ENCODE measurements around the gene MTCL1. TPM values are rescaled to one million over a fixed set of nuclear protein-coding genes. Genes with fewer than 3 reads are reported as not detected.

MTCL1 gene
- total and polyA plus RNA-seq, 10 of the 15 experiments (the other 5 are each of a cell fraction or from before 2014, with no cell fraction given): 0.03 to 0.36 (median 0.13) TPM; not detected in 4

DNA sequence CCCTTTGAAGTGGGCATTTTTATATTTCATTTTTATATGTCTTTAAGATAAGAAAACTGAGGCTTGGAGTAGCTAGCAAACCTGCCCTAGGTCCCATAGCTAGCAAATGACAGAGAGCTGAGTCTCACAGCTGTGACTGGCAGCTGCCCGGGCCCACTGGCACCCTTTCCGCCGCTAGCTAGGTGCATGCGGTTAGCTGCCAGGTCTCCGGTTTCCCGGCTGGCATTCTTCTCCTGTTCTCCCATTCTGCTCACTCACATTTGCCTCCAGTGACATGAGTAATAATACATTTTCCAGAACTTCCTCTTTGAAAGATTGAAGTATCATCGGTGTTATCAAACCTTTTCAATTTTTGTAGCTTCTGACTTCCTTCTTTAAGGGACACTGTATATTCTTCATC, 38.7 kb downstream of the MTCL1 start (continued):
- TF ChIP-seq CHD2 (IDR thresholded peaks at IDR 0.05; ENCODE audit: borderline replicate concordance, low read depth, low read length): no peak
- no peak for TF ChIP-seq IRF4 (IDR thresholded peaks at IDR 0.05; ENCODE audit: low read depth, low read length)
- no peak for TF ChIP-seq ZNF384 (IDR thresholded peaks at IDR 0.05; ENCODE audit: borderline replicate concordance, low read depth, low read length)
- TF ChIP-seq, protein P1, sequence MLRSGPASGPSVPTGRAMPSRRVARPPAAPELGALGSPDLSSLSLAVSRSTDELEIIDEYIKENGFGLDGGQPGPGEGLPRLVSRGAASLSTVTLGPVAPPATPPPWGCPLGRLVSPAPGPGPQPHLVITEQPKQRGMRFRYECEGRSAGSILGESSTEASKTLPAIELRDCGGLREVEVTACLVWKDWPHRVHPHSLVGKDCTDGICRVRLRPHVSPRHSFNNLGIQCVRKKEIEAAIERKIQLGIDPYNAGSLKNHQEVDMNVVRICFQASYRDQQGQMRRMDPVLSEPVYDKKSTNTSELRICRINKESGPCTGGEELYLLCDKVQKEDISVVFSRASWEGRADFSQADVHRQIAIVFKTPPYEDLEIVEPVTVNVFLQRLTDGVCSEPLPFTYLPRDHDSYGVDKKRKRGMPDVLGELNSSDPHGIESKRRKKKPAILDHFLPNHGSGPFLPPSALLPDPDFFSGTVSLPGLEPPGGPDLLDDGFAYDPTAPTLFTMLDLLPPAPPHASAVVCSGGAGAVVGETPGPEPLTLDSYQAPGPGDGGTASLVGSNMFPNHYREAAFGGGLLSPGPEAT (IDR thresholded peaks at IDR 0.05; ENCODE audit: low read depth): no peak
- no peak for TF ChIP-seq ZZZ3 (IDR thresholded peaks at IDR 0.05; ENCODE audit: control insufficient read depth, insufficient read length, low read depth)
- TF ChIP-seq, protein P2, sequence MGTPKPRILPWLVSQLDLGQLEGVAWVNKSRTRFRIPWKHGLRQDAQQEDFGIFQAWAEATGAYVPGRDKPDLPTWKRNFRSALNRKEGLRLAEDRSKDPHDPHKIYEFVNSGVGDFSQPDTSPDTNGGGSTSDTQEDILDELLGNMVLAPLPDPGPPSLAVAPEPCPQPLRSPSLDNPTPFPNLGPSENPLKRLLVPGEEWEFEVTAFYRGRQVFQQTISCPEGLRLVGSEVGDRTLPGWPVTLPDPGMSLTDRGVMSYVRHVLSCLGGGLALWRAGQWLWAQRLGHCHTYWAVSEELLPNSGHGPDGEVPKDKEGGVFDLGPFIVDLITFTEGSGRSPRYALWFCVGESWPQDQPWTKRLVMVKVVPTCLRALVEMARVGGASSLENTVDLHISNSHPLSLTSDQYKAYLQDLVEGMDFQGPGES (IDR thresholded peaks at IDR 0.05): no peak
- TF ChIP-seq NFIC (IDR thresholded peaks at IDR 0.05; ENCODE audit: low read depth, low read length): no peak
- no peak for TF ChIP-seq MXI1 (IDR thresholded peaks at IDR 0.05; ENCODE audit: low read depth, low read length)

DNA sequence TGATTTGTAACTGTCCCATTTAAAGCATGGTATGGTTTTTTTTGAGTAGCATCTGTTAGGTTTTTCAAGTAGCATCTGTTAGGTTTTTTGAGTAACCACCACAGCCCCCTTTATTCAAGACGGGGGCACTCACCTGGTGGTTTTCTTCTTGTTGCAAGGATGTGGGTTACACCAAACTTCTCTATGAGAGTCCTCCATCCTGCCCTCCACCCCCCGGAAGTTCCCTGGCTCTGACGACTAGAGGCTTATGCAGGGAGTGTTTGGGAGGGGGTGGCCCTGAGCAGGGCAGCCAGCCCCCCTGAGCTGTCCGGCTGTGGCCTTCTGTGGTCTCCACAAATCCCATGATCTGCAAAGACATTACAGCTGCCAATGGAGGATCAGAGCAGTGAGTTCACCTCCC, 39.3 kb downstream of the MTCL1 start:
- Histone ChIP-seq H4K20me1 (ENCODE audit: control insufficient read depth, insufficient read depth) (no peaks in the 10 kb centered on the region), H3K27me3 (replicated peaks in 1 of 2; ENCODE audit: control insufficient read depth in 2 of 2, insufficient read depth in 2 of 2, low read length in 1 of 2) (no peaks in the 10 kb centered on the region), H3K9ac (ENCODE audit: control insufficient read depth, insufficient read depth, low read length) (no peak overlapping the region), H3K79me2 (ENCODE audit: control insufficient read depth, insufficient read depth, low read length) (no peaks in the 10 kb centered on the region), H2AFZ (ENCODE audit: control insufficient read depth, low read depth, low read length) (no peak overlapping the region), H3K4me3 (no peak overlapping the region), H3K9me3 (replicated peaks; ENCODE audit: control insufficient read depth, insufficient read depth, low read length) (no peaks in the 10 kb centered on the region; the same call in 1 of the 3 replicates), H3K4me1 (ENCODE audit: control insufficient read depth, insufficient read depth, low read length) (no peaks in the 10 kb centered on the region), H3K36me3 (ENCODE audit: control insufficient read depth in 2 of 2, insufficient read depth in 2 of 2, low read length in 1 of 2) (no peaks in the 10 kb centered on the region), H3K4me2 (ENCODE audit: control insufficient read depth, insufficient read depth) (no peak overlapping the region), H3K27ac (ENCODE audit: control insufficient read depth, insufficient read depth) (no peak overlapping the region)
- intact Hi-C loops (cut with micrococcal nuclease; ENCODE audit: unreplicated experiment): no loop called here
- BruUV-seq (replicated peaks): no TSS peak
- ChIA-PET RAD21 (ENCODE audit: unreplicated experiment) (no interaction called here), CTCF (no interaction called here), SMC1A (ENCODE audit: uncharacterized antibody, unreplicated experiment) (no interaction called here), POLR2A (no interaction called here)
- no peak for FAIRE-seq
- WGBS (ENCODE audit: insufficient coverage, insufficient replicate concordance, low lambda C conversion rate, missing lambda C conversion rate): 32% methylated on average over 4 of the region's 4 CpGs
- no peak for TF ChIP-seq JUND (IDR thresholded peaks at IDR 0.05; ENCODE audit: low read depth, low read length)
- TF ChIP-seq ETV6 (conservative IDR thresholded peaks at IDR 0.05 in 1 of 2, IDR thresholded peaks at IDR 0.05 in 1 of 2; ENCODE audit: borderline replicate concordance in 1 of 2, low read depth in 1 of 2): no peak
- no peak for TF ChIP-seq TARDBP (IDR thresholded peaks at IDR 0.05; ENCODE audit: borderline replicate concordance)
- TF ChIP-seq EZH2 (IDR thresholded peaks at IDR 0.05; ENCODE audit: borderline replicate concordance, control insufficient read depth, low read depth, low read length): no peak
- no peak for TF ChIP-seq CBX5 (IDR thresholded peaks at IDR 0.05; ENCODE audit: low read depth)
- TF ChIP-seq GATAD2B (conservative IDR thresholded peaks at IDR 0.05; ENCODE audit: low read depth): no peak
- no peak for TF ChIP-seq SREBF2 (IDR thresholded peaks at IDR 0.05; ENCODE audit: low read length)
- TF ChIP-seq, protein P3, sequence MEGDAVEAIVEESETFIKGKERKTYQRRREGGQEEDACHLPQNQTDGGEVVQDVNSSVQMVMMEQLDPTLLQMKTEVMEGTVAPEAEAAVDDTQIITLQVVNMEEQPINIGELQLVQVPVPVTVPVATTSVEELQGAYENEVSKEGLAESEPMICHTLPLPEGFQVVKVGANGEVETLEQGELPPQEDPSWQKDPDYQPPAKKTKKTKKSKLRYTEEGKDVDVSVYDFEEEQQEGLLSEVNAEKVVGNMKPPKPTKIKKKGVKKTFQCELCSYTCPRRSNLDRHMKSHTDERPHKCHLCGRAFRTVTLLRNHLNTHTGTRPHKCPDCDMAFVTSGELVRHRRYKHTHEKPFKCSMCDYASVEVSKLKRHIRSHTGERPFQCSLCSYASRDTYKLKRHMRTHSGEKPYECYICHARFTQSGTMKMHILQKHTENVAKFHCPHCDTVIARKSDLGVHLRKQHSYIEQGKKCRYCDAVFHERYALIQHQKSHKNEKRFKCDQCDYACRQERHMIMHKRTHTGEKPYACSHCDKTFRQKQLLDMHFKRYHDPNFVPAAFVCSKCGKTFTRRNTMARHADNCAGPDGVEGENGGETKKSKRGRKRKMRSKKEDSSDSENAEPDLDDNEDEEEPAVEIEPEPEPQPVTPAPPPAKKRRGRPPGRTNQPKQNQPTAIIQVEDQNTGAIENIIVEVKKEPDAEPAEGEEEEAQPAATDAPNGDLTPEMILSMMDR (IDR thresholded peaks at IDR 0.05 in 2 of 3, conservative IDR thresholded peaks at IDR 0.05 in 1 of 3; ENCODE audit: control insufficient read depth in 2 of 3, extremely low read depth in 1 of 3, insufficient read depth in 1 of 3, low read depth in 3 of 3, low read length in 3 of 3): no peak
- no peak for TF ChIP-seq MTA2 (IDR thresholded peaks at IDR 0.05; ENCODE audit: low read depth)
- no peak for ATAC-seq
- DNase-seq (ENCODE audit: low read depth, low spot score): no peak
- in situ Hi-C loops (cut with MboI): no loop called here

All from GM12878 (cell line).